SU-DHL-6 (cell line): ENCODE results near the gene PSMA7.

Source experiments
- H2AFZ ChIP-seq: fragments of 200-600 bp; sonication (generic); 2 replicates; pipeline ENCODE4 v1.6.1; 2014; ENCODE audit warnings: low read depth, mild to moderate bottlenecking, moderate library complexity, mixed read lengths, antibody characterized with exemption, low read length; ENCODE audit not compliant: severe bottlenecking
- H3F3A ChIP-seq: fragments of 200-600 bp; shearing (Covaris generic); 2 replicates; pipeline ENCODE4 v1.6.0; 2016; ENCODE audit warnings: antibody characterized with exemption, mild to moderate bottlenecking; ENCODE audit not compliant: insufficient read depth
- H3K27ac ChIP-seq: fragments of 200-600 bp; sonication (generic); 2 replicates; pipeline ENCODE4 v1.5.1; 2016; ENCODE audit warnings: low read depth, mild to moderate bottlenecking, low read length, moderate library complexity, mixed read lengths
- H3K27me3 ChIP-seq: fragments of 200-600 bp; sonication (generic), shearing (Covaris generic); 2 replicates; pipeline ENCODE4 v1.6.0; 2014; ENCODE audit warnings: mild to moderate bottlenecking, low read length
- H3K36me3 ChIP-seq: fragments of 200-600 bp; sonication (generic); 2 replicates; pipeline ENCODE4 v1.6.1; 2014; ENCODE audit warnings: mild to moderate bottlenecking, low read length, mixed read lengths
- H3K4me2 ChIP-seq: fragments of 300-600, 200-600 bp; shearing (Covaris generic), sonication (generic); 2 replicates; pipeline ENCODE4 v1.6.0; 2014; ENCODE audit warnings: low read length, low read depth, mild to moderate bottlenecking; ENCODE audit not compliant: poor library complexity, severe bottlenecking
- H3K4me3 ChIP-seq: fragments of 200-600 bp; sonication (generic); 2 replicates; pipeline ENCODE4 v1.5.1; 2014; ENCODE audit warnings: antibody characterized with exemption, low read length, mild to moderate bottlenecking, mixed read lengths; ENCODE audit not compliant: insufficient read depth, poor library complexity, severe bottlenecking
- H3K79me2 ChIP-seq: fragments of 200-600 bp; sonication (generic); 2 replicates; pipeline ENCODE4 v1.6.1; 2014; ENCODE audit warnings: mild to moderate bottlenecking, low read length, moderate library complexity; ENCODE audit not compliant: insufficient read depth
- H3K9ac ChIP-seq: fragments of 200-600 bp; sonication (generic); 2 replicates; pipeline ENCODE4 v1.7.0; 2014; ENCODE audit warnings: mild to moderate bottlenecking, low read length
- H3K9me2 ChIP-seq: fragments of 200-600 bp; sonication (generic); replicated peaks from 2 replicates; pipeline ENCODE4 v1.6.1; 2014; ENCODE audit warnings: low read length; ENCODE audit not compliant: insufficient read depth
- H3K9me3 ChIP-seq: fragments of 200-600 bp; sonication (generic); 2 replicates; pipeline ENCODE4 v1.6.1; 2014; ENCODE audit warnings: low read length, mixed read lengths; ENCODE audit not compliant: insufficient read depth
- H4K20me1 ChIP-seq: fragments of 200-600 bp; sonication (generic); 2 replicates; pipeline ENCODE4 v1.6.1; 2014; ENCODE audit warnings: low read depth, mild to moderate bottlenecking, antibody characterized with exemption, low read length, moderate library complexity, mixed read lengths
- CTCF ChIP-seq: fragments of 200-600 bp; sonication (generic); IDR thresholded peaks from one replicate; pipeline ENCODE4 v1.5.1; 2017; ENCODE audit warnings: antibody characterized with exemption, mild to moderate bottlenecking, low read length, moderate library complexity; ENCODE audit not compliant: insufficient read depth, poor library complexity, severe bottlenecking
- EZH2phosphoT487 ChIP-seq: fragments of 200-600 bp; sonication (generic), shearing (Covaris generic); conservative IDR thresholded peaks from 2 replicates; pipeline ENCODE4 v1.6.1; 2018; ENCODE audit warnings: mild to moderate bottlenecking, antibody characterized with exemption, low read length, moderate library complexity, mixed read lengths

Gene PSMA7

GRCh38 chr20:62163986-62164762, 21.0 kb upstream of the PSMA7 start:
- Histone ChIP-seq H3K9me3 (no peaks in the 10 kb centered on the region), H4K20me1 (no peaks in the 10 kb centered on the region), H3K27me3 (no peaks in the 10 kb centered on the region), H3K27ac (no peak overlapping the region), H3K4me3 (no peak overlapping the region), H3F3A (no peaks in the 10 kb centered on the region), H3K9ac (no peak overlapping the region), H3K9me2 (no peaks in the 10 kb centered on the region), H3K36me3 (no peaks in the 10 kb centered on the region), H3K4me2 (no peak overlapping the region), H3K79me2 (no peaks in the 10 kb centered on the region), H2AFZ (no peak overlapping the region)
- TF ChIP-seq EZH2phosphoT487 = no peak

GRCh38 chr20:62163485-62163865, 20.3 kb upstream of the PSMA7 start:
- TF ChIP-seq CTCF (no peak), EZH2phosphoT487 (no peak)
- Histone ChIP-seq H3K27me3 (no peaks in the 10 kb centered on the region), H3K9me3 (no peaks in the 10 kb centered on the region), H3K9me2 (no peaks in the 10 kb centered on the region), H3K4me2 (no peak overlapping the region), H3K9ac (no peak overlapping the region), H3F3A (no peaks in the 10 kb centered on the region), H3K4me3 (no peak overlapping the region), H3K36me3 (no peaks in the 10 kb centered on the region), H3K79me2 (no peaks in the 10 kb centered on the region), H3K27ac (no peak overlapping the region), H2AFZ (no peak overlapping the region), H4K20me1 (no peaks in the 10 kb centered on the region)

- no peak for TF ChIP-seq CTCF
- no peak for TF ChIP-seq EZH2phosphoT487
- Histone ChIP-seq H3K4me2 (no peak overlapping the region), H3K27ac (no peak overlapping the region), H2AFZ (no peak overlapping the region), H3K36me3 (no peaks in the 10 kb centered on the region), H3F3A (no peaks in the 10 kb centered on the region), H3K9ac (no peak overlapping the region), H3K27me3 (no peaks in the 10 kb centered on the region), H4K20me1 (no peaks in the 10 kb centered on the region), H3K9me3 (no peaks in the 10 kb centered on the region), H3K4me3 (no peak overlapping the region), H3K9me2 (no peaks in the 10 kb centered on the region), H3K79me2 (no peaks in the 10 kb centered on the region)
Measured at GRCh38 chr20:62162765-62163484, 19.7 kb upstream of the PSMA7 start.

GRCh38 chr20:62161347-62161746, 18.2 kb upstream of the PSMA7 start:
- Histone ChIP-seq H3K4me2 (no peak overlapping the region), H3F3A (no peaks in the 10 kb centered on the region), H3K9me2 (no peaks in the 10 kb centered on the region), H3K9me3 (no peaks in the 10 kb centered on the region), H3K79me2 (no peaks in the 10 kb centered on the region), H3K27me3 (no peaks in the 10 kb centered on the region), H3K9ac (no peak overlapping the region), H4K20me1 (no peaks in the 10 kb centered on the region), H3K4me3 (no peak overlapping the region), H3K36me3 (no peaks in the 10 kb centered on the region), H2AFZ (no peak overlapping the region), H3K27ac (no peak overlapping the region)
- TF ChIP-seq CTCF (no peak), EZH2phosphoT487 (no peak)
